Measurements from ENCODE around the gene ADISSP.

Gene ADISSP

DNA sequence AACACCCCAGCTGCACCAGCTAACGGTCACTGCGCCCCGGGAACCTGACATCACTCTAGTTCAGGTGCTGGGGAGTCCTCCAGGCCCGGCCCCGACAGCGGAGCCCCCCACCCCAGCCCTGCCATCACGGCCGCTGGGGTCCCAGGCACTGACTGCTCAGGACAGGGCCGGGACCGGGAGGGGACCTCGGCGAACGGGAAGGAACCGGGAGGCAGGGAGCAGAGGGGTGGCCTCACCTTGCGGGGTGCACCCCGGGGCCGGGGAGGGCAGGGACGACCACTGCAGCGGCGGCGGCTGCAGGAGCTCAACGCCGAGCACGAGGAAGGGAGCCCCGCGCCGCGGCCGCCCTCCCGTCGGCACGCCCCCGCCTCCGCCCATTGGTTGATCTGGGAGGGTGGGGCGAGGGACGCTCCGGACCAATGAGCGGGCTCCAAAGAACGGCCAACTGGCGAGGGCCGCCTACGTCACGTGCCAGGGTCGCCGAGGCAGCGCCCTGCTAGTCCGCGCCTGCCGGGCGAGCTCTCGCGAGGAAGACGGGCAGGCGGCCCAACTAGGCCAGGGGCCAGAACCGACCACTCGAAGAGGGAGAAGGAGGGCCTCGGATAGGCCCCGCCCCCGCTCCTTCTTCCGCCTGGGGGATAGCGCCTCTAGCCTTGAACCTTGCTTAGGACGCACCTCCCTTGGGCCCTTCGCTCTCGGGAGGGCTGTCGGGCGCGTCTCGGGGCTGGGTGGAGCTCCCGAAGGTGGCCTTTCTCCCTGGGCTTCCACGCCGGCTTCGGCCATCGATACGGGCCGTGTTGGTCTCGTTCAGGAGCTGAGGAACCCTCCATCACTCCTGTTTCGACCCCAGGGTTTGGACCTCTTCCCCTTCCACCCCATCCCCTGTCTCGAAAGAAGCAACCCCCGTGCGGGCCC lies at the start of gene ADISSP:
Gene ADISSP (minus strand): TSS at position 327 of the 915 bp plus-strand sequence. CDS start 7,653 bp downstream, outside the sequence.
- H3K27ac ChIP-seq, result peak within 1 kb of the TSS; percentile 83
- TF ChIP-seq ZFX (IDR thresholded peaks at IDR 0.05; ENCODE audit: borderline replicate concordance), result no peak
- TF ChIP-seq, protein P1, sequence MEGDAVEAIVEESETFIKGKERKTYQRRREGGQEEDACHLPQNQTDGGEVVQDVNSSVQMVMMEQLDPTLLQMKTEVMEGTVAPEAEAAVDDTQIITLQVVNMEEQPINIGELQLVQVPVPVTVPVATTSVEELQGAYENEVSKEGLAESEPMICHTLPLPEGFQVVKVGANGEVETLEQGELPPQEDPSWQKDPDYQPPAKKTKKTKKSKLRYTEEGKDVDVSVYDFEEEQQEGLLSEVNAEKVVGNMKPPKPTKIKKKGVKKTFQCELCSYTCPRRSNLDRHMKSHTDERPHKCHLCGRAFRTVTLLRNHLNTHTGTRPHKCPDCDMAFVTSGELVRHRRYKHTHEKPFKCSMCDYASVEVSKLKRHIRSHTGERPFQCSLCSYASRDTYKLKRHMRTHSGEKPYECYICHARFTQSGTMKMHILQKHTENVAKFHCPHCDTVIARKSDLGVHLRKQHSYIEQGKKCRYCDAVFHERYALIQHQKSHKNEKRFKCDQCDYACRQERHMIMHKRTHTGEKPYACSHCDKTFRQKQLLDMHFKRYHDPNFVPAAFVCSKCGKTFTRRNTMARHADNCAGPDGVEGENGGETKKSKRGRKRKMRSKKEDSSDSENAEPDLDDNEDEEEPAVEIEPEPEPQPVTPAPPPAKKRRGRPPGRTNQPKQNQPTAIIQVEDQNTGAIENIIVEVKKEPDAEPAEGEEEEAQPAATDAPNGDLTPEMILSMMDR (IDR thresholded peaks at IDR 0.05), result no peak

DNA sequence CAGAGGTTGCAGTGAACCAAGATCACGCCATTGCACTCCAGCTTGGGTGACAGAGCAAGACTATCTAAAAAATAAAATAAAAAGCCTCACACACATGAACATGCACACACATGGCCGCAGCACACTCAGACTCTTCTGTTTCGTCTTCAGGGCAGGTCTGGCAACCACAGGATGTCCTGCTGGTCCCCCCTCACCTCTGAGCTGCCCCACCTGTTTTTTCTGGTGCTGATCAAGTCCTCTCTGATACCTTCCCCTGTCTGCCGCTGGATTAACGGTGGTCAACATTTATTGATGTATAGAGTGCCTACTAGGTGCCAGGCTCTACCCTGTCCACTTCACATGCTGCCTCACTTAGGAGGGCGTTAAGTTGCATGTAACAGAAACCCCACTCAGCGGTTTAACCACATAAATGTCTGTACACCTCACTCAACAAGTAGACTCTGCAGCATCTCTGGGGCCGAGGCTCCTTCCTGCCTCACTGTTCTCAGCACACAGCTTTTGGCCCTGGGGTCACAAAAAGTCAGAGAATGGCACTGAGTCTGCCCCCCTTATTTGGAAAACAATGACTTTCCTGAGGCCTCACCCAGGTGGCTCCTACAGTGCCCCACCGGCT lies 48.3 kb upstream of the ADISSP start:
- no peak for TF ChIP-seq ZFX (IDR thresholded peaks at IDR 0.05; ENCODE audit: borderline replicate concordance)
- TF ChIP-seq, protein P1 (IDR thresholded peaks at IDR 0.05), result no peak
- no peak overlapping the region for H3K27ac ChIP-seq

DNA sequence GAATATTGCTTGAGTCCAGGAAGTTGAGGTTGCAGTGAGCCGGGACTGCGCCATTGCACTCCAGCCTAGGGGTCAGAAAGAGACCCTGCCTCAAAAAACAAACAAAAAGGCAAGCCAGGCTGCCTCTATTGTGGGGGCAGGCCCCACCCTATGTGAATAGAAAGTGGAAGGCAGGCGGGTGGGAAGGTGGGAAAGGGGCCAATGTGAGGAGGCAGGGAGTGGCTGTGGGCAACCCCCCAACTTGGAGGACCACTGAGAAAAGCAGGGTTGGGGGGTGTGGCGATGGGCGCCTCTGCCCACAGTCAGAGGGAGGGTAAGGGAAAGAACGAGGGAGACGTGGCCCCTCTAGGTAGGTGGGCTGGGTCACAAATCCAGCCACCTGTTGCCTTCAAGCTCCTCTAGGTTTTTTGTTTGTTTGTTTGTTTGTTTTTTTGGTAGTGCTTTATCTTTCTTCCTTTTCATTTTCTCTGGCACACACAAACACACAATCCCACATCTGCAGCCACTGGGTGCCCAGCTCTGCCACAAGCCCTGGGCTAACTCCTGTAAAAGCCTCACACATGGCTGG lies 47.5 kb upstream of the ADISSP start:
- TF ChIP-seq, protein P1 (IDR thresholded peaks at IDR 0.05), result no peak
- no peak for TF ChIP-seq ZFX (IDR thresholded peaks at IDR 0.05; ENCODE audit: borderline replicate concordance)
- no peak overlapping the region for H3K27ac ChIP-seq

DNA sequence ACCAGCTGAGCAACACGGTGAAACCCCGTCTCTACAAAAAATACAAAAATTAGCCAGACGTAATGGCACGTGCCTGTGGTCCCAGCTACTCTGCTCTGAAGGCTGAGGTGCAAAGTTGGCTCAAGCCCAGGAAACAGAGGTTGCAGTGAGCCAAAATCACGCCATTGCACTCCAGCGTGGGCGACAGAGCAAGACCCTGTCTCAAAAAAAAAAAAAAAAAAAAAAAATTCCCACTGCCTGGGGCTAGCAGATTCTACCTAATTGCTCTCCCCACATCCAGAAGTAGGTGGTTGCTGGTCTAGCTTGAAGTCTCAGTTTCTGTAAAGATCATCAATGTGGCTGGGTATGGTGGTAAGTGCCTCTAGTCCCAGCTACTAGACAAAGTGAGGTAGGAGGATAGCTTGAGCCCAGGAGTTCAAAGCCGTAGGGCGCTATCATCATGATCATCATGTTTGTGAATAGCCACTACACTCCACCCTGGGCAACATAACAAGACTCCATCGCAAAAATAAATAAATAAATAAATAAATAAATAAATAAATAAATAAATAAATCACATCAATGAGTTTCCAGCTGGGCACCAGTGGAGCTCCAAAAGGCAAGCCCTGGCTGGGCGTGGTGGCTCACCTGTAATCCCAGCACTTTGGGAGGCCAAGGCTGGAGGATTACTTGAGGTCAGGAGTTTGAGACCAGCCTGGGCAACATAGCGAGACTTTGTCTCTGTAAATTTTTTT lies 46.5 kb upstream of the ADISSP start:
- peak overlapping the region; percentile 89; the same call in 1 of the 2 replicates for H3K27ac ChIP-seq
- TF ChIP-seq, protein P1 (IDR thresholded peaks at IDR 0.05), result no peak
- TF ChIP-seq ZFX (IDR thresholded peaks at IDR 0.05; ENCODE audit: borderline replicate concordance), result no peak

DNA sequence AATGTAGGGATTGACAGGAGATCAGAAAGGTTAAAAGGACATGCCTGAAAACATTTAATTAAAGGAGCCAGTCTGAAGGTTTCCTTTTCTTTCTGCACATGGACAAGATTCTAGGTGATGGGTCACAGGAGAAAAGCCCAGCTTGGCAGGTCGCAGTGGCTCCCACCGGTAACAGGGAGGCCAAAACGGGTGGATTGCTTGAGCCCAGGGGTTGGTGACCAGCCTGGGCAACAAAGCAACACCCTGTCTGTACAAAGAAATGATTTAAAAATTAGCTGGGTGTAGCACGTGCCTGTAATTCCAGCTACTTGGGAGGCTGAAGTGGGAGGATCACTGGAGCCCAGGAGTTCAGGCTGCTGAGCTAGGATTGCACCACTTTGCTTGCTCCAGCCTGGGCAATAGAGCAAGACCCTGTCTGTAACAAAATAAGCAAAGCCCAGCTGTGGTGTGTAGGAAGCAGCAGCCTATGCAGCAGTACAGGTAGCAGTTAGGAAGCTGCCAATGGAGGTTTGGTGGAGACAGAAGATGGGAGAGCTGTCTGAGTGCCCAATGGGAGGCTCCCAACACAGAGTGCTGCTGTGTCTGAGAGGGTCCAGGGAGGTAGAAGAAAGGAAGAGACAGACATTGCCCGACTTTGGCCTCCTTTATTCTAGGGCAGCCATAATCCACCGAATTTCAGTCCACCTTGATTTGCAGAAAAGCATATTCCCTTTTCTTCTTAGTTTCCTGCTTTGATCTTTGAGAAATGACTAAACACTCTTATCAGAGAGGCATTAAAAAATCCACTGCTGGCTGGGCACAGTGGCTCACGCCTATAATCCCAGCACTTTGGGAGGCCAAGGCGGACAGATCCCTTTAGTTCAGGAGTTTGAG lies 45.7 kb upstream of the ADISSP start:
- H3K27ac ChIP-seq, result peak overlapping the region; percentile 89

DNA sequence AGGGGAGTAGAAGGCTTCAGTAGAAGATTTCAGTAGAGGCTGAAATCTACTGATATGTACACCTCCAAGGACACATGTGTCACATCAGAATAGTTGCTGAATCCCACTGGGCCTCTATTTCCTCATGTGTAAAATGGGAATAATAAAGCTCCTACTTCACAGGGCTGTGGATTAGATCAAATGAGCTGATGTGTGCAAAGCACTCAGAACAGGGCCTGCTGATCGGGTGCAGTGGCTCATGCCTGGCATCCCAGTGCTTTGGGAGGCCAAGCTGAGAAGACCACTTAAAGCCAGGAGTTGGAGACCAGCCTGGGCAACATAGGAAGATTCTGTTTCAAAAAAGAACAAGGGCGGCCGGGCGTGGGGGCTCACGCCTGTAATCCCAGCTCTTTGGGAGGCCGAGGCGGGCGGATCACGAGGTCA lies 44.7 kb upstream of the ADISSP start:
- H3K27ac ChIP-seq, result peak overlapping the region; percentile 89

More for the DNA sequence above, 45.7 kb upstream of the ADISSP start:
- TF ChIP-seq, protein P1 (IDR thresholded peaks at IDR 0.05), result no peak
- no peak for TF ChIP-seq ZFX (IDR thresholded peaks at IDR 0.05; ENCODE audit: borderline replicate concordance)

More for the DNA sequence above, 44.7 kb upstream of the ADISSP start:
- no peak for TF ChIP-seq ZFX (IDR thresholded peaks at IDR 0.05; ENCODE audit: borderline replicate concordance)
- TF ChIP-seq, protein P1 (IDR thresholded peaks at IDR 0.05), result no peak
